SK-N-SH treated with all-trans-retinoic acid at 6 μM for 48 hours (cell line): ENCODE results near the gene CD99.

ENCODE experiments used
- ARNTL ChIP-seq: fragments of 450-650 bp; formaldehyde crosslinking; IDR thresholded peaks from 2 replicates; pipeline ENCODE4 v1.5.0; 2020; ENCODE audit warnings: low read depth, mild to moderate bottlenecking, moderate library complexity, borderline replicate concordance
- BACH2 ChIP-seq: fragments of 250-450 bp; sonication (Bioruptor Pico); IDR thresholded peaks from 2 replicates; pipeline ENCODE4 v1.9.0; 2021; ENCODE audit warnings: mild to moderate bottlenecking, borderline replicate concordance
- CSDC2 ChIP-seq: fragments of 250-450 bp; sonication (Bioruptor Pico); IDR thresholded peaks from 2 replicates; pipeline ENCODE4 v1.5.0; 2020; ENCODE audit warnings: mild to moderate bottlenecking, moderate library complexity
- OSR1 ChIP-seq: fragments of 250-450 bp; sonication (Bioruptor Pico); IDR thresholded peaks from 2 replicates; pipeline ENCODE4 v1.8.0; 2022; ENCODE audit warnings: moderate library complexity, mild to moderate bottlenecking, inconsistent platforms
- PPARA ChIP-seq: fragments of 250-450 bp; sonication (Bioruptor Pico); IDR thresholded peaks from 2 replicates; pipeline ENCODE4 v1.5.0; 2020; ENCODE audit warnings: mild to moderate bottlenecking, borderline replicate concordance
- RARB ChIP-seq: fragments of 250-450 bp; sonication (Bioruptor Pico); IDR thresholded peaks from 2 replicates; pipeline ENCODE4 v1.8.0; 2021; ENCODE audit warnings: mild to moderate bottlenecking, moderate library complexity
- ZC3H10 ChIP-seq: fragments of 250-450 bp; sonication (Bioruptor Pico); IDR thresholded peaks from 2 replicates; pipeline ENCODE4 v1.5.1; 2021; ENCODE audit warnings: mild to moderate bottlenecking, moderate library complexity
- ZFP3 ChIP-seq: fragments of 250-450 bp; sonication (Bioruptor Pico); IDR thresholded peaks from 2 replicates; pipeline ENCODE4 v1.5.0; 2020; ENCODE audit warnings: mild to moderate bottlenecking, moderate library complexity
- ZFP30 ChIP-seq: fragments of 450-650 bp; formaldehyde crosslinking; IDR thresholded peaks from 2 replicates; pipeline ENCODE4 v1.5.0; 2022; ENCODE audit warnings: mild to moderate bottlenecking, moderate library complexity
- ZNF565 ChIP-seq: fragments of 450-650 bp; formaldehyde crosslinking; conservative IDR thresholded peaks from 2 replicates; pipeline ENCODE4 v1.5.0; 2020; ENCODE audit warnings: low read depth, mild to moderate bottlenecking, moderate library complexity
- ZNF70 ChIP-seq: fragments of 450-650 bp; formaldehyde crosslinking; IDR thresholded peaks from 2 replicates; pipeline ENCODE4 v1.5.0; 2020; ENCODE audit warnings: mild to moderate bottlenecking, moderate library complexity
- TF ChIP-seq, protein P1 (sequence below): fragments of 250-450 bp; sonication (Bioruptor Pico); IDR thresholded peaks from 2 replicates; pipeline ENCODE4 v1.5.1; 2020; ENCODE audit warnings: low read depth, mild to moderate bottlenecking, moderate library complexity
- TF ChIP-seq, protein P2 (sequence below): fragments of 250-450 bp; sonication (Bioruptor Pico); IDR thresholded peaks from 2 replicates; pipeline ENCODE4 v1.5.1; 2021; ENCODE audit warnings: mild to moderate bottlenecking, moderate library complexity
- TF ChIP-seq, protein P3 (sequence below): fragments of 250-450 bp; sonication (Bioruptor Pico); IDR thresholded peaks from 2 replicates; pipeline ENCODE4 v1.8.0; 2020; ENCODE audit warnings: mild to moderate bottlenecking, moderate library complexity, borderline replicate concordance

DNA sequence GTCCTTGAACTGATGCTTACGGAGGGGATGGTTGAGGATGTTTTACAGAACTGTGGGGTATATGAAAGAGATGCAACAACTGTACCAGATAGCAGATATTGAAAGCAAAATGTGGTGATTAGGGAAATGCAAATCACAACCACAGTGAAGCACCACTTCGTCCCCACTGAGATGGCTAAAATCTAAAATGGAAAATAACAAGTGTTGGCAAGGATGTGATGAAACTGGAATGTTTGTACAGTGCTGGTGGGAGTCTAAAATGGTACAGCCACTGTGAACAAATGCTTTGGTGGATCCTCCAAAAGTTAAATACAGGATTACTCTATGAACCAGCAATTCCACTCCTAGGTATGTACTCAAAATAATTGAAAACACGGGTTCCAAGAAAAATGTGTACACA, 83.7 kb downstream of the CD99 start:
- no peak for TF ChIP-seq BACH2
- no peak for TF ChIP-seq ZFP30
- TF ChIP-seq, protein P1, sequence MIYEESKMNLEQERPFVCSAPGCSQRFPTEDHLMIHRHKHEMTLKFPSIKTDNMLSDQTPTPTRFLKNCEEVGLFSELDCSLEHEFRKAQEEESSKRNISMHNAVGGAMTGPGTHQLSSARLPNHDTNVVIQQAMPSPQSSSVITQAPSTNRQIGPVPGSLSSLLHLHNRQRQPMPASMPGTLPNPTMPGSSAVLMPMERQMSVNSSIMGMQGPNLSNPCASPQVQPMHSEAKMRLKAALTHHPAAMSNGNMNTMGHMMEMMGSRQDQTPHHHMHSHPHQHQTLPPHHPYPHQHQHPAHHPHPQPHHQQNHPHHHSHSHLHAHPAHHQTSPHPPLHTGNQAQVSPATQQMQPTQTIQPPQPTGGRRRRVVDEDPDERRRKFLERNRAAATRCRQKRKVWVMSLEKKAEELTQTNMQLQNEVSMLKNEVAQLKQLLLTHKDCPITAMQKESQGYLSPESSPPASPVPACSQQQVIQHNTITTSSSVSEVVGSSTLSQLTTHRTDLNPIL (CRISPR knock-in tag): no peak
- TF ChIP-seq, protein P2, sequence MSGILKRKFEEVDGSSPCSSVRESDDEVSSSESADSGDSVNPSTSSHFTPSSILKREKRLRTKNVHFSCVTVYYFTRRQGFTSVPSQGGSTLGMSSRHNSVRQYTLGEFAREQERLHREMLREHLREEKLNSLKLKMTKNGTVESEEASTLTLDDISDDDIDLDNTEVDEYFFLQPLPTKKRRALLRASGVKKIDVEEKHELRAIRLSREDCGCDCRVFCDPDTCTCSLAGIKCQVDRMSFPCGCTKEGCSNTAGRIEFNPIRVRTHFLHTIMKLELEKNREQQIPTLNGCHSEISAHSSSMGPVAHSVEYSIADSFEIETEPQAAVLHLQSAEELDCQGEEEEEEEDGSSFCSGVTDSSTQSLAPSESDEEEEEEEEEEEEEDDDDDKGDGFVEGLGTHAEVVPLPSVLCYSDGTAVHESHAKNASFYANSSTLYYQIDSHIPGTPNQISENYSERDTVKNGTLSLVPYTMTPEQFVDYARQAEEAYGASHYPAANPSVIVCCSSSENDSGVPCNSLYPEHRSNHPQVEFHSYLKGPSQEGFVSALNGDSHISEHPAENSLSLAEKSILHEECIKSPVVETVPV (CRISPR knock-in tag): no peak
- TF ChIP-seq ZNF70 (CRISPR knock-in tag): no peak
- TF ChIP-seq, protein P3, sequence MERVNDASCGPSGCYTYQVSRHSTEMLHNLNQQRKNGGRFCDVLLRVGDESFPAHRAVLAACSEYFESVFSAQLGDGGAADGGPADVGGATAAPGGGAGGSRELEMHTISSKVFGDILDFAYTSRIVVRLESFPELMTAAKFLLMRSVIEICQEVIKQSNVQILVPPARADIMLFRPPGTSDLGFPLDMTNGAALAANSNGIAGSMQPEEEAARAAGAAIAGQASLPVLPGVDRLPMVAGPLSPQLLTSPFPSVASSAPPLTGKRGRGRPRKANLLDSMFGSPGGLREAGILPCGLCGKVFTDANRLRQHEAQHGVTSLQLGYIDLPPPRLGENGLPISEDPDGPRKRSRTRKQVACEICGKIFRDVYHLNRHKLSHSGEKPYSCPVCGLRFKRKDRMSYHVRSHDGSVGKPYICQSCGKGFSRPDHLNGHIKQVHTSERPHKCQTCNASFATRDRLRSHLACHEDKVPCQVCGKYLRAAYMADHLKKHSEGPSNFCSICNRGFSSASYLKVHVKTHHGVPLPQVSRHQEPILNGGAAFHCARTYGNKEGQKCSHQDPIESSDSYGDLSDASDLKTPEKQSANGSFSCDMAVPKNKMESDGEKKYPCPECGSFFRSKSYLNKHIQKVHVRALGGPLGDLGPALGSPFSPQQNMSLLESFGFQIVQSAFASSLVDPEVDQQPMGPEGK (CRISPR knock-in tag): no peak
- TF ChIP-seq CSDC2 (CRISPR knock-in tag): no peak
- TF ChIP-seq ZFP3 (CRISPR knock-in tag): no peak
- TF ChIP-seq ARNTL (CRISPR knock-in tag): no peak
- TF ChIP-seq ZNF565 (CRISPR knock-in tag): no peak
- no peak for TF ChIP-seq RARB (CRISPR knock-in tag)
- no peak for TF ChIP-seq OSR1 (CRISPR knock-in tag)
- no peak for TF ChIP-seq ZC3H10 (CRISPR knock-in tag)
- TF ChIP-seq PPARA (CRISPR knock-in tag): no peak
